IPS DF 19.7 (cell line): ENCODE results near the gene DDX54.
"Not testable (repeated sequence)": the region's sequence is repeated elsewhere in the genome, so short reads cannot be mapped to it uniquely, and the experiment has no call there.

Experiments
- DNase-seq: peaks from one replicate; pipeline ENCODE4 v3.0.0-alpha.2; 2013; ENCODE audit warnings: low read depth, low spot score

The DDX54 gene

DNA sequence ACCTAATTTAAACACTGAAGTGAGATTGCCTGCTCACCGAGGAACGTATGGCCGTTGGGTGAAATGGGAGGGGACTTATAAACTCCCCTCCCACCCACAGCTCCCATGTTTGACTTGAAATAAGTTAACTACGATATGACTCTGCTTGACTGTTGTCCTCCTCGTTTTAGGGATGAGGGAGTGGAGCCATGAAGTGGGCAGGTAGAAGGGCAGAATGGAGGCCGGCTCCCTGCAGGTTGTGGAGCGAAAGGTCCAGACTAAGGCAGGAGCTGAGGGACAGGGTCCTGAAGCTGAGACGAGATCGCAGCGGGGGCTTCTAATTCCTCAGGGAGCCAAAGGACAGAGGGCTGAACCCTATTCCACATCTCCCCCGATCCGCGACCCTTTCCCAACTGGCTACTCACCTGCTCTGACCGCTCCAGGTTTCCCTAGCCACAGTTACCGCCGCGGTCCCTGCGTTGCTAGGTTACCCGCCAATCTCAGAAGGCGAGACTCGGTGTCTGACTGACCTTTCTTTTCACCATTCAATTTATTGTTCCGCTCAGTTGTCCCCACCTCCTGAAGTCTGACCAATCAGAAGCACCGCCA, 35.4 kb upstream of the DDX54 start:
- no peak for DNase-seq

GRCh38 chr12:113216027-113216426, 30.7 kb upstream of the DDX54 start:
- DNase-seq: no peak

DNA sequence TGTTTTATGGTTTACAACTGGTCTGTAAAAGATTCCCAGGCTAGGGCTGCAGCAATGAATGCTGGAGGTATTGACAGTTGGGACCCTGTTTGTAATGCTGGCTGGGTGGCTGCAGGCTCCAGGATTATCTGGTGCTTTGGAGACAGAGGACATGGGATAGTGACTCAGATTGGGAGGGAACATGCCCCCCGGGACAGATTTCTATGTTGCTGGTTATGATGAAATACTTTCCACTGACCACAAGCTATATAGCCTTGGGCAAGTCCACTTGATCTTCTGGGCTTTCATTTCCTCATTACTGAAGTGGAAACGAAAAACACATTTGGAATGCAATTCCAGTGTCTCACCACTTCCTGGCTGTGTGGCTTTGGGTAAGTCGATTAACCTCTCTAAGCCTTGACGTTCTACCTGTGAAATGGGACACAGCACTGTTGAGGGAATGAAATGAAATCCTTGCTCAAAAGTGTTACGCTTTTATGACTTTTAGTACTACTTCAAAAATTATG, 29.7 kb upstream of the DDX54 start:
- no peak for DNase-seq

GRCh38 chr12:113211160-113211559, 25.9 kb upstream of the DDX54 start:
- no peak for DNase-seq

DNA sequence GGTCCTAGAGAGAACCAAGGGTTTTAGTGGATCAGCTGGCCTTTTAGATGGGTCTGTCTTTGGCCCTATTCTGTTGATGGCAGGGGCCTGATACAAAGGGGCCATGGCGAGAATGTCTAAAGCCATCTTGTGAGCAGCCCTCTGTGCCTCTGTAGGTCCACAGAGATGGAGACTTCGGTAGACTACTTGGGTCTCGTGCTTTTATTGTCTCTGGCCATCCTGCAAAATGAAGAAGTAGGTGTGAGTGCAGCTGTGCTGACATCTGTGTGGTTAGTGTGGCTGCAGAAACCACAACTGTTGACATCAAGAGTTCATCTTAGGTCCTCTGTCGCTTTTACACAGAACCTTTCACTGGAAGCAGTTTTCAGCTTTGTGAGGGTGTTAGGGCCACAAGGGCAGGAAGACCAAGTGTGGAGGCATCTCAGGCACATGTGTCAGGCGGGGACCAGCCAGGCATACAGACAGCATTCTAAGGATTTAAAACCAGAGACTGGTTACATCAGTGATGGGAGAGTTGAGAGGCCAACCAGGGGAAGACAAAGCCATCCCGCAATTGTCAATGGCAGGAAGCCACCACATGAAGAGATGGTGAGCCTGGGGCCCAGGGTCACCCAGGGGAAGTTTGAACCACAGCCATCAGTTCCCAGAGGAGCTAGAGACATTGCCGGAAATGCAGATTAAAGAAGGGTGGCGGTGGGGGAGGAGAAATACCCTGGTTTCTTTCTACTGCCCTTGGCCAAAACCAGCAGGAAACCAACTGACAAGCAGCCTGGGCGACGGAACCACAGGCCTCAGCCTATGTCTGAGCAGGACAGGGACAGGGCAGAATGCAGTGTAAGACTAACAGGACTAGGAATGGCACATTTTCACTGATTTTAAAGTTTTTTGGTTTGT, 23.0 kb upstream of the DDX54 start:
- no peak for DNase-seq

- DNase-seq: no peak
Observed at GRCh38 chr12:113207613-113208040, 22.3 kb upstream of the DDX54 start.

DNA sequence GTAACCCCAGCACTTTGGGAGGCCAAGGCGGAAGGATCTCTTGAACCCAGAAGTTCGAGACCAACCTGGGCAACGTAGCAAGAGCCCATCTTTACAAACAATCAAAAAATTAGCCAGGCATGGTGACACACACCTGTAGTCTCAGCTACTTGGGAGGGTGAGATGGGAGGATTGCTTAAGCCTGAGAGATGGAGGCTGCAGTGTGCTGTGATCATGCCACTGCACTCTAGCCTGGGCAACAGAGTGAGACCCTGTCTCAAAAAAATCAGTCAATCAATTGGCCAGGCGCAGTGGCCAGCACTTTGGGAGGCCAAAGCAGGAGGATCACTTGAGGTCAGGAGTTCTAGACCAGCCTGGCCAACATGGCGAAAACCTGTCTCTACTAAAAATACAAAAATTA, 21.5 kb upstream of the DDX54 start:
- DNase-seq: not testable (repeated sequence)

- DNase-seq: no peak
Observed at GRCh38 chr12:113204804-113205203, 19.5 kb upstream of the DDX54 start.

- no peak for DNase-seq
Observed at GRCh38 chr12:113203852-113204760, 18.8 kb upstream of the DDX54 start.

DNA sequence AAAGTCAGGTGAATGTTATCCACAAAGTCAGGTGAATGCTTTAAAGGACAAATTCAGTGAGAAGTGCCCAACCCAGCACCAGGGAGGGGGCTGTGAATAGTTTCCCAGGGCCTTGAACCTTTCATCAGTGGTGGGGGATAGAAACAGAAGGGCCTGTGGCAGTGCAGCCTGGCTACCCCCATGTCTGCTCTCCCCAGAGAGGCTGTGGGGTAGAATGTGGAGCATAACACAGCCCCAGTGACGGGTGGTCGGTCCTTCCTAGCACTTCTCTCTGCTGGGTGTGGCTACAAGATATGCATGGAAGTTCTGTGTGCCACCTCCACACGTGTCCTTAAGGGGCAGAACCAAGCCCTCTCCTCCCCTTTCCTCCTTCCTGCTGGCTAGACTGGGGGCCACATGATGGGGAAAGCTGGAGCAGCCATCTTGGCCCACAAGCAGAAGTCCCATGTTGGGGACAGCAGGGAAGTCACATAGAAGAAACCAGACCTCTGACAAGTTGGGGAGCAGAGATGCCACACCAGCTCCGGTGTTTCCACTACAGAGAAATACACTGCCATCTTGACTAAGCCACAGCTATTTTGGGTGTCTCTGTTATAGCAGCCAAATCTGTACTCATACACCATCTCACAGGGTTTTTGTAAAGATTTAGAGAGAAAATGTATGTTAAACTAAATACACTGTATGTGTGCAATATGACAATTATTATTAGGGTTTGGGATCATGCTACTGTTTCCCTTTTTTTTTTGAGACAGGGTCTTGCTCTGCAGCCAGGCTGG, 17.2 kb upstream of the DDX54 start:
- DNase-seq: no peak

- no peak for DNase-seq
Observed at GRCh38 chr12:113201187-113202177, 16.2 kb upstream of the DDX54 start.

GRCh38 chr12:113200021-113200797, 14.9 kb upstream of the DDX54 start:
- DNase-seq: no peak

DNA sequence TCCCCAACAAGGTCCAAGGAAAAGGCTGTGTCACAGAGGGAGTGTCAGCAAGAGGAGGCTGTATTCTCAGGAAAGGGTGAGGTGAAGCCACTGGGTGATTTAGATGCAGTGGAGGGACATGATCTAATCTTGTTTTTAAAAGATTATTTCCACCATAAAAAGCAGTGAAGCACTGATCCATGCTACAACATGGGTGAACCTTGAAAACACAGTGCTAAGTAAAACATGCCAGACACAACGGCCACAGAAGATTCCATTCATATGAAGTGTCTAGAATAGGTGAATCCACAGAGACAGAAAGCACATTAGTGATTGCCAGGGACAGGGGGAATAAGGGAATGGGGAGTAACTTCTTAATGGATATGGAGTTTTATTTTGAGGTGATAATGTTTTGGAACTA, 13.0 kb upstream of the DDX54 start:
- DNase-seq: no peak

- DNase-seq: no peak
Observed at GRCh38 chr12:113197518-113198077, 12.3 kb upstream of the DDX54 start.

- no peak for DNase-seq
Observed at GRCh38 chr12:113196990-113197389, 11.7 kb upstream of the DDX54 start.

GRCh38 chr12:113196582-113196981, 11.3 kb upstream of the DDX54 start:
- DNase-seq: no peak

DNA sequence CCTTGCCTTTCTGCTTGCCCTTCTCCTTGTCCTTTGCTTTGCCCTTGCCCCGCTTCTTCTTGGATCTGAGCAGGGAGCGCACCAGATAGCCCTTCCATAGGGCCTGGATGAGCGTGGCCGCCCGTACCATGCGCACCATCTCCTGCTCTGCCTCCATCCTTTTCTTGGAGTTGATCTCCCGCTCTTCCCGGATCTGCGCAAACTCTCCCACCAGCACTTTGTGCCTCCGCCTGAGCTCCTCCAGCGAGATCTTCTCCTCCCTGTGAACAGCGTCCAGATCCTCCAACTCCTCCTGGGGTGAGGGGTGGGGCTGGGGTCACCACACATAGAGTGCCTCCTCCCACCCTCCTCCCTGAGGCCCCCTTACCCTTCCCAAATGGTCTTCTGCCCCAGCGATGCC, 10.3 kb upstream of the DDX54 start:
- no peak for DNase-seq

GRCh38 chr12:113194971-113195391, 9.7 kb upstream of the DDX54 start:
- DNase-seq: no peak

DNA sequence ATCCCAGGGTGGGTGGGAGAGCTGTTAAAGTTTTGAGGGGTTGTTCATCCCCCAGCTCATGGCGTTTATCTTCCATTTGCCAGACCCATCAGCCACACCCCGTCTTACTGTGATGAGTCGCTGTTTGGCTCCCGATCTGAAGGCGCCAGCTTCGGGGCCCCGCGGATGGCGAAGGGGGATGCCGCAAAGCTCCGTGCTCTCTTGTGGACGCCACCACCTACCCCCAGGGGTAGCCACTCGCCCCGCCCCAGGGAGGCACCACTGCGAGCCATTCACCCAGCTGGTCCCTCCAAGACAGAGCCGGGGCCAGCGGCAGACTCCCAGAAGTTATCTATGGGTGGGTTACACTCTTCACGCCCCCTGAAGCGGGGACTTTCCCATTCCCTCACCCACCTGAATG, 5.9 kb upstream of the DDX54 start:
- no peak for DNase-seq
